AG04450 (cell line): ENCODE data around the gene PGLYRP4. TPM values are rescaled to one million over a fixed set of nuclear protein-coding genes. Genes with fewer than 3 reads are reported as not detected.

Experiments used
- CTCF ChIA-PET: fragments of 300-600, 350-600 bp; formaldehyde crosslinking; extraction: SDS; loops from one replicate; lab custom pipeline; 2022; ENCODE audit warnings: antibody characterized with exemption, inconsistent platforms; lab: Charles Lee
- POLR2A ChIA-PET: fragments of 350-600 bp; formaldehyde crosslinking; extraction: SDS; loops from one replicate; lab custom pipeline; 2021; ENCODE audit warnings: antibody characterized with exemption, inconsistent platforms; lab: Yijun Ruan, JAX
- DNase-seq: peaks from one replicate; pipeline ENCODE4 v3.0.0-alpha.2; 2011; ENCODE audit warnings: low read depth, low spot score
- H3K27ac ChIP-seq: one replicate; pipeline ENCODE4 v1.5.1; 2012; ENCODE audit warnings: low read depth, low read length, control low read depth
- H3K27me3 ChIP-seq: one replicate; pipeline ENCODE4 v1.6.0; 2012; ENCODE audit warnings: low read length; ENCODE audit not compliant: control insufficient read depth, insufficient read depth
- H3K4me3 ChIP-seq: 2 replicates; pipeline ENCODE4 v1.5.1; 2011; ENCODE audit warnings: mild to moderate bottlenecking, low read depth, low read length, control low read depth
- H3K9me3 ChIP-seq: 2 replicates; pipeline ENCODE4 v1.5.1; 2012; ENCODE audit warnings: low read length; ENCODE audit not compliant: control insufficient read depth, insufficient read depth
- CTCF ChIP-seq: IDR thresholded peaks from 2 replicates; pipeline ENCODE4 v1.5.1; 2011; ENCODE audit warnings: low read depth, low read length, control low read depth, inconsistent platforms
- polyA plus RNA-seq: library from polyadenylated mRNA; depleted of rRNA; stranded (reverse); fragments of >200 nt; gene quantifications from 2 replicates; pipeline ENCODE4 v1.2.3, GENCODE V29; 2011

The PGLYRP4 gene
- polyA plus RNA-seq, 1 experiment: not detected

GRCh38 chr1:153379591-153379990, 30.9 kb upstream of the PGLYRP4 start:
- POLR2A ChIA-PET: no interaction called here

GRCh38 chr1:153375511-153375910, 26.9 kb upstream of the PGLYRP4 start, which contains the start of gene S100A12:
S100A12 (minus strand) TSS chr1:153375621; CDS start chr1:153374592, 1,029 bp downstream.
- peak; percentile 29 for DNase-seq
- H3K27me3 ChIP-seq: no peaks in the 10 kb centered on the region
- peaks cover under 1% of the 10 kb centered on the region; the same call in 1 of the 2 replicates for H3K9me3 ChIP-seq
- no peak for TF ChIP-seq CTCF
- ChIA-PET CTCF (interaction anchor here (0.6 to 1.0 kb wide), 2 partner anchors 22 to 153 kb away, joined by 3 read pairs; no protein-coding TSS in a partner anchor), POLR2A (no interaction called here)
- H3K27ac ChIP-seq: no peak within 1 kb of the TSS
- no peak within 1 kb of the TSS for H3K4me3 ChIP-seq

More at GRCh38 chr1:153379591-153379990, 30.9 kb upstream of the PGLYRP4 start:
- DNase-seq: no peak
- Histone ChIP-seq H3K27ac (no peak overlapping the region), H3K9me3 (peaks cover 3% of the 10 kb centered on the region; the same call in 1 of the 2 replicates), H3K27me3 (no peaks in the 10 kb centered on the region), H3K4me3 (no peak overlapping the region)
- CTCF ChIA-PET: no interaction called here
- TF ChIP-seq CTCF: no peak

- ChIA-PET CTCF (no interaction called here), POLR2A (no interaction called here)
- no peaks in the 10 kb centered on the region for H3K9me3 ChIP-seq
- no peak for TF ChIP-seq CTCF
- DNase-seq: no peak
- H3K27me3 ChIP-seq: no peaks in the 10 kb centered on the region
- H3K4me3 ChIP-seq: no peak overlapping the region
- H3K27ac ChIP-seq: no peak overlapping the region
Observed at GRCh38 chr1:153374071-153374470, 25.4 kb upstream of the PGLYRP4 start.

- Histone ChIP-seq H3K27ac (no peak overlapping the region), H3K27me3 (no peaks in the 10 kb centered on the region), H3K9me3 (no peaks in the 10 kb centered on the region), H3K4me3 (no peak overlapping the region)
- DNase-seq: no peak
- POLR2A ChIA-PET: no interaction called here
- CTCF ChIA-PET: interaction anchor here (0.6 to 1.3 kb wide), 3 partner anchors 17 to 122 kb away, joined by 3 to 4 read pairs (median 3); no protein-coding TSS in a partner anchor
- no peak for TF ChIP-seq CTCF
Observed at GRCh38 chr1:153372571-153372970, 23.9 kb upstream of the PGLYRP4 start.

GRCh38 chr1:153371231-153371630, 22.6 kb upstream of the PGLYRP4 start:
- Histone ChIP-seq H3K4me3 (no peak overlapping the region), H3K27ac (no peak overlapping the region), H3K9me3 (no peaks in the 10 kb centered on the region), H3K27me3 (no peaks in the 10 kb centered on the region)
- TF ChIP-seq CTCF: no peak
- ChIA-PET CTCF (no interaction called here), POLR2A (no interaction called here)
- no peak for DNase-seq
